ENCODE measurements around the gene CEP295NL.

DNA sequence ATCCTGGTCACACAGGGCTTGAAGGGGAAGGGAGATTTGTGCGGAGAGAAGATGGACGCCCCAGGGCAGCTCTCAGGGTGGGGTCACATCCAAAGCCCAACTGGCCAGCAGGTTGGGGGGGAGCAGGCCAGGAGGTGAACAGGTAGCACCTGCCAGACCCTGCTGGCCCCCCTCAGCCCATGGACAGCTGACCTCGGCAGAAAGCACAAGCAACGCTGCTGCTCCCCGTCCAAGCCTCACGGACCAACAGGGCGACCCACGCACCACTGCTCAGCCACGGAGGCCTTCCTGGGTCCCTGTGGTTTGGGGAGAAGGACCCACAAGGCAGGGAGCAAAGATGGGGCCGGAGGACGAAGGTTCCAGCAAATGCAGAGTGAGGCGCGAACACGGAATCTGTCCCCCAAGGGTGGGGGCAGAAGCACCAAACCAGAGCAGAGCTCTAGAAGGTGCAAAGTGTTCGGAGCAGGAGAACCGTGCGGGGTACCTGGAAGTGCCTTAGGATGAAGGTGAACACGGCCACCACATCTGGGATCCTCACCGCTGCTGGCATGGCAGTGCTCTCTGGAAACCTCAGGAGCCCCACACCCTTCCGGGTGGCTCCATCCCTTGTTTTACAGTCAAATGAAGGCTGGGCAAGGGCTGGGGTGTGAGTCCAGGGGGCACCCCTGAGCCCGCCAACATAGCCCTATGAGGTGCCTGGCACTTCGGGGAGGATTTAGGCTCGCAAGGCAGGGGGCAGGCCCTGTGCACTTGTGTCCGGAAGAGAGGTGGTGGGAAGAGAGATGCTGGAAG is 17.9 kb downstream of the CEP295NL start:
- no peak for TF ChIP-seq EZH2 (IDR thresholded peaks at IDR 0.05; ENCODE audit: low read depth)
- TF ChIP-seq, protein P1, sequence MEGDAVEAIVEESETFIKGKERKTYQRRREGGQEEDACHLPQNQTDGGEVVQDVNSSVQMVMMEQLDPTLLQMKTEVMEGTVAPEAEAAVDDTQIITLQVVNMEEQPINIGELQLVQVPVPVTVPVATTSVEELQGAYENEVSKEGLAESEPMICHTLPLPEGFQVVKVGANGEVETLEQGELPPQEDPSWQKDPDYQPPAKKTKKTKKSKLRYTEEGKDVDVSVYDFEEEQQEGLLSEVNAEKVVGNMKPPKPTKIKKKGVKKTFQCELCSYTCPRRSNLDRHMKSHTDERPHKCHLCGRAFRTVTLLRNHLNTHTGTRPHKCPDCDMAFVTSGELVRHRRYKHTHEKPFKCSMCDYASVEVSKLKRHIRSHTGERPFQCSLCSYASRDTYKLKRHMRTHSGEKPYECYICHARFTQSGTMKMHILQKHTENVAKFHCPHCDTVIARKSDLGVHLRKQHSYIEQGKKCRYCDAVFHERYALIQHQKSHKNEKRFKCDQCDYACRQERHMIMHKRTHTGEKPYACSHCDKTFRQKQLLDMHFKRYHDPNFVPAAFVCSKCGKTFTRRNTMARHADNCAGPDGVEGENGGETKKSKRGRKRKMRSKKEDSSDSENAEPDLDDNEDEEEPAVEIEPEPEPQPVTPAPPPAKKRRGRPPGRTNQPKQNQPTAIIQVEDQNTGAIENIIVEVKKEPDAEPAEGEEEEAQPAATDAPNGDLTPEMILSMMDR (conservative IDR thresholded peaks at IDR 0.05): no peak

Measured in PC-9 (cell line).